Prostate gland (tissue), 2 donors: ENCODE results near the gene RGCC. TPM values are rescaled to one million over a fixed set of nuclear protein-coding genes. Genes with fewer than 3 reads are reported as not detected.

Experiments
- DNase-seq: peaks from one replicate; pipeline ENCODE4 v3.0.0-alpha.2; 2019; ENCODE audit warnings: low spot score
- H3K27ac ChIP-seq, 2 donors: fragments of 200-600 bp; sonication (generic); 2 replicates each; pipeline ENCODE4 v1.5.1; 2017 to 2019
- H3K27me3 ChIP-seq: fragments of 200-600 bp; sonication (generic); replicated peaks from 2 replicates; pipeline ENCODE4 v1.5.1; 2019; ENCODE audit not compliant: insufficient read depth
- H3K36me3 ChIP-seq, 2 donors: fragments of 200-600 bp; sonication (generic); 1 replicate in 1 of 2; 2 replicates in 1 of 2; pipeline versions ENCODE4 v1.5.1 to v1.8.1; 2017 to 2019
- H3K4me1 ChIP-seq: fragments of 200-600 bp; sonication (generic); replicated peaks from 2 replicates; pipeline ENCODE4 v1.5.1; 2019
- H3K4me3 ChIP-seq, 2 donors: fragments of 200-600 bp; sonication (generic); 2 replicates each; pipeline ENCODE4 v1.5.1; 2017 to 2019
- H3K9me3 ChIP-seq: fragments of 200-600 bp; sonication (generic); 2 replicates; pipeline ENCODE4 v1.5.1; 2017
- POLR2A ChIP-seq: fragments of 450-650 bp; IDR thresholded peaks from one replicate; pipeline ENCODE4 v1.6.1; 2016; ENCODE audit warnings: antibody characterized with exemption, mild to moderate bottlenecking
- POLR2AphosphoS5 ChIP-seq: sonication (generic); formaldehyde crosslinking; IDR thresholded peaks from one replicate; pipeline ENCODE4 v1.6.1; 2017; ENCODE audit warnings: antibody characterized with exemption
- WGBS: methylation state at CpG from one replicate; pipeline ENCODE4 v1.1.5; 2018; 5-methylcytosine and 5-hydroxymethylcytosine counted together
- intact Hi-C: fragments of 100-400 bp; cut with DNase I; formaldehyde crosslinking; loops from one replicate; pipeline ENCODE4 v1.14.2; 2022
- total RNA-seq, 2 donors: library from RNA; depleted of rRNA; stranded (reverse); fragments of >200 nt; gene quantifications; one replicate each; pipeline ENCODE4 v1.1.0, GENCODE V29; 2016
- TF ChIP-seq, protein P1 (sequence below), 4 experiments: fragments of 200-600 bp in 2 of 4; fragments of 450-650 bp in 2 of 4; sonication (generic) in 2 of 4; IDR thresholded peaks; 1 replicate in 3 of 4; 2 replicates in 1 of 4; pipeline ENCODE4 v1.5.1; 2016 to 2019; ENCODE audit warnings: antibody characterized with exemption in 4 of 4, mild to moderate bottlenecking in 2 of 4, moderate library complexity in 2 of 4

The RGCC gene
- total RNA-seq, 2 donors from 2014 or later = 87.0 to 140 TPM

DNA sequence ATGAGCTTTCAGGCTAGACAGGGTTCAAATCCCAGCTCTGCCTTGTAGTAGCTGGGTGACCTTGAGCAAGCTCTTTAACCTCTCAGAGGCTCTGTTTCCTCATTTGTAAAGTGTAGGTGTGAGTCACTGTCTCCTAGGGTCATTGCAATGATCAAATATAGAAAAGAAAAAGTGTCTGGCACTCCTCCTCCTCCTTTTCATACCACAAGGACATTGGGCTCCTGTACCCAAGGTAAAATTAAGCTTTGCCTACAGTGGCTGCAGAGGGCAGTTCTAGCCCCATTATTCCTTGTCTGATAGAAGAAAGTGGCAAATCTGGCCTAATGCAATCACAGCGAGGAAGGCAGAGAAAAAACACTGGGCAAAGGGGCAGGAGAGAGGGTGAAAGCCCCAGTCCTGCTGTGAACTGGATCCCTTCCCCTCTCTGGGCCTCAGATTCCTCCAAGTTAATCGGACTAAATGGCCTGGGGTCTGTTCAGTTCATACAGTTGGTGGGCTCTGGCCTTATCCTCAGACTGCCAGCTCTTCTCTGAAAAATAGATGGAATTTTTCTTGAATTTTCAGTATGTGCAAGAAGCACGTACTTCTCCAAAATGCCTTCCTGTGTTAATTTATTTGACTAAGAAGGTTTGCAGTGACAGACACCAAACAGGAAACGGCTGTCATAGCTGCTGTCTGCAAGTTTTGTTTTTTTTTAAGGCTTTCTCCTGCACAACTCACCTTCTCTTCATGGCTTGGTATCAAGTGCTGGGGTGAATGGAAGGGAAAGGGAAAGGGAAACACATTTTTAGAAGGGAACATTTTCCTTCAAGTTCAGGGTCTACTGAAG, 35.3 kb downstream of the RGCC start:
- Histone ChIP-seq H3K27ac (no peak overlapping the region), H3K27me3 (no peaks in the 10 kb centered on the region), H3K9me3 (no peaks in the 10 kb centered on the region), H3K4me1 (no peaks in the 10 kb centered on the region), H3K4me3 (no peak overlapping the region), H3K36me3 (no peaks in the 10 kb centered on the region)
- intact Hi-C loops = no loop called here
- 66% methylated on average over 4 of the region's 4 CpGs for WGBS
- TF ChIP-seq POLR2AphosphoS5 = no peak
- TF ChIP-seq POLR2A = no peak
- TF ChIP-seq, protein P1, sequence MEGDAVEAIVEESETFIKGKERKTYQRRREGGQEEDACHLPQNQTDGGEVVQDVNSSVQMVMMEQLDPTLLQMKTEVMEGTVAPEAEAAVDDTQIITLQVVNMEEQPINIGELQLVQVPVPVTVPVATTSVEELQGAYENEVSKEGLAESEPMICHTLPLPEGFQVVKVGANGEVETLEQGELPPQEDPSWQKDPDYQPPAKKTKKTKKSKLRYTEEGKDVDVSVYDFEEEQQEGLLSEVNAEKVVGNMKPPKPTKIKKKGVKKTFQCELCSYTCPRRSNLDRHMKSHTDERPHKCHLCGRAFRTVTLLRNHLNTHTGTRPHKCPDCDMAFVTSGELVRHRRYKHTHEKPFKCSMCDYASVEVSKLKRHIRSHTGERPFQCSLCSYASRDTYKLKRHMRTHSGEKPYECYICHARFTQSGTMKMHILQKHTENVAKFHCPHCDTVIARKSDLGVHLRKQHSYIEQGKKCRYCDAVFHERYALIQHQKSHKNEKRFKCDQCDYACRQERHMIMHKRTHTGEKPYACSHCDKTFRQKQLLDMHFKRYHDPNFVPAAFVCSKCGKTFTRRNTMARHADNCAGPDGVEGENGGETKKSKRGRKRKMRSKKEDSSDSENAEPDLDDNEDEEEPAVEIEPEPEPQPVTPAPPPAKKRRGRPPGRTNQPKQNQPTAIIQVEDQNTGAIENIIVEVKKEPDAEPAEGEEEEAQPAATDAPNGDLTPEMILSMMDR (IDR thresholded peaks at IDR 0.05) = no peak
- DNase-seq = no peak

DNA sequence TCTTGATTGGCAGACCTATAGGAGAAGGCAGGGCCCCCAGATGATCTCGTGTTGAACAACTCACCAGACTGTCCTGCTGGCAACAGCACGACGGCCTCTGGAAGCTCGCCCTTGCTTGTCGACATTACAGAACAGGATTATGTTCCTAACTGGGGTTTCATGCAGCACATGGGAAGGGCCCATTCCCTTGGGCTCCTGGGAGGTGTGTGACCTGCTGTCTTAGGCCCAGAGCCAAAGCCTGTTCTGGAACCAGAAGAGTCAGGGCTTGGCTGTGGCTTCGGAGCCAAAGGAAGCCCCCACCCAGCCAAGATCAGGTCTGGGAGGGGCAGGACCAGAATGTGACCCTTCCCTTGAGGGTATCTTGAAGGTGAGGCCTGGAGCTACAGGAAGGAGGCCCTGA, 36.9 kb downstream of the RGCC start:
- TF ChIP-seq POLR2AphosphoS5 = no peak
- TF ChIP-seq, protein P1 (IDR thresholded peaks at IDR 0.05) = no peak
- H3K36me3 ChIP-seq = no peaks in the 10 kb centered on the region
- no peaks in the 10 kb centered on the region for H3K4me1 ChIP-seq
- no peak for DNase-seq
- H3K4me3 ChIP-seq = no peak overlapping the region
- no peak overlapping the region for H3K27ac ChIP-seq
- intact Hi-C loops = no loop called here
- H3K9me3 ChIP-seq = no peaks in the 10 kb centered on the region
- 56% methylated on average over 6 of the region's 6 CpGs for WGBS
- no peaks in the 10 kb centered on the region for H3K27me3 ChIP-seq

DNA sequence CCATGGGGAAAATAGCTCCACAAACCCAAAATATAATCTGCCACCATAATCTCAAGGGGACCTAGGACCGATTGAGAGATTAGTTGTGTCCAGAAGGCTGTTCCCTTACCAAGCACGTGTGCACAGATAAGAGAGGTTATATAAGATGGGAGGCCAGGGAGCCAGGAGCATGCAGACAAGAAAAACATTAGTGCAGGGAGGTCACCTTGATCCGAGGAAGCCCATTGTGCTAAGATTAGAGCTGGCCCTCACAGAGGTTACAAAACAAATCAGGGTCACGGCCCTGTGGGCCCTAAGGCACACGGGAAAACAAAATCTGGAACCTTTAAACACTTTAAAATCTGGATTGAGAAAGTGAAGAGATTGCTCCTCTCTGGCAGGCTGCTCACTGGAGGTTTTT, 37.7 kb downstream of the RGCC start:
- TF ChIP-seq, protein P1 (IDR thresholded peaks at IDR 0.05) = no peak
- TF ChIP-seq POLR2A = no peak
- TF ChIP-seq POLR2AphosphoS5 = no peak

DNA sequence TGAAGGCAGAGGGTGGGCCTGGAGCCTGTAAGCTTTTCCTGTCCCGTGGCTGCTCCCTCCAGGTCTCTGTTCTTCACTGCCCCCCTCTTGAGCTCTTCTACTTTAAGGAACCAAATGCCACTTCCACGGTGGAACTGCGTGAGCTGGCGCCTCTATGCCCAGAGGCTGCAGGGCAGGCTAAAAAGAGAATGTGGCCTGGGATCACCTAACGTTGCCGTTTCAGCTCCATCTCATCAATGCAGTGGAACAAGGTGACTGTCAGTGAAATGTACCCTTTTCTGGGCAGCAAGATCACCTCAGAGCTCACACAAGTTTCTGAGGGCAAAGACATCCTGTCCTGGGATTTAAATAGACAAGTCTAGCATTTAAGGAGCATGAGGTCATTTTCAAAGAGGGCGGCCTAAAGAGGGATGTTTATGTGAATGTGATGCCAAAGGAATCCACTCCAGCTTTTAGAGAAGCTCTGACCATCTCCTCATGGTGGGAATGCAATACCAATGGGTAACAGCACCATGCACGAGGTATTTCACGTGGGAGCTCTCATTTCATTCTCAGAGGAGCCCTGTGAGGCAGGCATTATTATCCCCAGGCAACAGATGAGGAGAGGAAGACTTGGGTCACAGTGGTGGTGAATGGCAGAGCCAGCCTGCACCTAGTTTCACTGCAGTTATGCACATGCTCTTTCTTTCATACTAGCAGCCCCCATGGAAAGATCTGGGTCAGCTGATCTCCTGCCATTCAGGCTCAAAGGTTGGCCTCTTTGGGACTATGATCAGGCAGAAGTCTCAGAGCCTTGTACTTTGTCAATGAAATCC, 39.3 kb downstream of the RGCC start:
- H3K27ac ChIP-seq = no peak overlapping the region

More for the DNA sequence above, 37.7 kb downstream of the RGCC start:
- no peaks in the 10 kb centered on the region for H3K9me3 ChIP-seq
- no peaks in the 10 kb centered on the region for H3K4me1 ChIP-seq
- no peak overlapping the region for H3K4me3 ChIP-seq
- no peak overlapping the region for H3K27ac ChIP-seq
- intact Hi-C loops = no loop called here
- no peaks in the 10 kb centered on the region for H3K36me3 ChIP-seq
- DNase-seq = no peak
- no peaks in the 10 kb centered on the region for H3K27me3 ChIP-seq
- WGBS = 51% methylated on average over 5 of the region's 5 CpGs

More for the DNA sequence above, 39.3 kb downstream of the RGCC start:
- no peaks in the 10 kb centered on the region for H3K27me3 ChIP-seq
- no peaks in the 10 kb centered on the region for H3K9me3 ChIP-seq
- TF ChIP-seq, protein P1 (IDR thresholded peaks at IDR 0.05) = no peak
- no peak for TF ChIP-seq POLR2AphosphoS5
- no peak for TF ChIP-seq POLR2A
- H3K4me3 ChIP-seq = no peak overlapping the region
- intact Hi-C loops = no loop called here
- H3K36me3 ChIP-seq = no peaks in the 10 kb centered on the region
- no peaks in the 10 kb centered on the region for H3K4me1 ChIP-seq
- DNase-seq = no peak
- 73% methylated on average over 9 of the region's 9 CpGs for WGBS
